ENCODE measurements around the gene ATP8A1.

The ATP8A1 gene

GRCh38 chr4:42562016-42562415 is 94.9 kb downstream of the ATP8A1 start:
- DNase-seq = no peak

DNA sequence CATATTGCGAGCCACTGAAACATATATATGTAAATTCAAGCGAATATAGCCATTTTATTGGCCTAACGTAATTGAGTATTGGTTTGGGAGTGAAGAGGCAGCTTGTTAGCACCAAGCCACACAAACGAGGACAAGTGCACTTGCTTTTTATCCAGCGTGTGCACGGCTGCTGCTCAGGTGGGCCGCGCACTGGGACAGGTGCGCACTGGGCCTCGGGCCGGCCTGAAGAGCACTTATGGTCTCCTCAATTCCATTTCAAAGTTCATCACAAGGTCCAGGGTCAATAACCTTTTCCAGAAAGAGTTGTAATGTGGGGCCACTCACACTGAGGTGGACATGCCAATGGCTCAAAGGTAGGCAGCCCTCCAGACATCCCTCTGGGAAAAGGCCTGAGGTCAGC is 95.9 kb downstream of the ATP8A1 start:
- no peak for DNase-seq

- no peak for DNase-seq
Measured at GRCh38 chr4:42560467-42560861, 96.4 kb downstream of the ATP8A1 start.

DNA sequence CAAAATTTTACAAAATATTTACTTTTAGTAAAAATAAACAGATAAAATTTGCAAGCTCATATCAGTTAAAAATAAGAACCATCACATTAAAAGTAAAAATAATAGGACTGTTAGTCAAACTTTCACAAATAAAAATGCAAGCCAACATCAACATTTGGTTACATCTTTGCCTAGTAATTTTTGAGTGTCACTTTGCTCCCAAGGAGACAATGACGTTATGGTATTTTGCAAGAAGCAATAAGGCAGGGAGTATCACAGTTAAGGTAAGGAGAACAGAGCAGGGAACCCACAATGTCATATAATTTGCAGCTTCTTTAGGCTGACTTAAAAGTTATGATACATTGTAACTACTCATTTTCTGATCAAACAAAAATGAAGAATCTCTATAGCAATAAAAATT is 98.7 kb downstream of the ATP8A1 start:
- DNase-seq = no peak

- no peak for DNase-seq
Measured at GRCh38 chr4:42555828-42556227, 101.1 kb downstream of the ATP8A1 start.

- DNase-seq = no peak
Measured at GRCh38 chr4:42554072-42554471, 102.8 kb downstream of the ATP8A1 start.

DNA sequence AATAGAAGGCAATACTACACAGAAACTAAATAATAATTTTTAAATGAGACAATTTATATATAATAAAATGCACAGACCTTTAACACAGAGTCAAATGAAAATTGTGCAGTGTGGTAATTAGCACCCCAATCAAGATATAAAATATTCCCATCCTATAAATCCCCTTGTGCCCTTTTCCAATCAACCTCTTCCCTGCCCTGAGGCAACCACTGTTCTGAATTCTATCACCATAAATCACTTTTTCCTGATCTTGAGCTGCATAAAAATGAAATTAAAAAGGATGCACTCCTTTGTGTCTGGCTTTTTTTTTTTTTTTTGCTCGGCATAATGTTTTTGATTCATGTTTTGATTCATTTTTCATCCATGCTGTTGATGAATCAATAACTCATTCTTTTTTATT is 107.0 kb downstream of the ATP8A1 start:
- no peak for DNase-seq

DNA sequence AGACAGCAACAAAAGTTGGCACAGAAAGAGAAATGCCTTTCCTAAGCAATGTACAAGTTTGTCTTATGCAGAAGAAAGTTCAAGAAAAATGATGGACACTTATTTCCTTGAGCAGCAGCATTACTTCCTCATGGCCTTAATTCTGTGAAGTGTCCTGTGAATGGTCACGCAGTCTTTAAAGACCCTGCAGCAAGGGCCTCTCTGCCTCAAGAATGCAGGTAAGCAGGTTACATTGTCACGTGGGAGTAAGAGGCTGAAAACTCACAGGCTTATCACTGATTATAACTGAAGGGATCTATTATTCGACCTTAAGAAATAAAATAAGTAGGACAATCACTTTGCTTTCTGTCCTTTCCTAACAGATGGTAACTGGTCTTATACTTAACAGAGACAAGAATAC is 109.1 kb downstream of the ATP8A1 start:
- no peak for DNase-seq

DNA sequence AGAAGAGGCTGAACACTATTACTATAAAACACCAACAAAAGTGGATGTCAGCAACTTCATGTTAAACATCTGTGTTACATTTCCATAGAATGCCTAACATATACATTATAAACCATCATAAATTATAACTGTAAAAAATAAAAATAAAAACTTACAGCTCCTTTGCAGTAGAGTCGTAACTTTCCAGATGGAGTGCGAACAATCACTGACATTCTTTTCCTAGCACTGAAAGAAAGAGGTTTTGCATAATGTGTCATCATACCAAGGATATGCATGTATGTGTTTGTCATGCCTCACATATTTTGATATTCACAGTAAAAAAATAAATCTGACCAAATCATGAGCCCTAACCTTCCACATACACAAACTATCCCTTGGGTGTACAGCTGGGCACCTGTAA is 113.1 kb downstream of the ATP8A1 start:
- no peak for DNase-seq

DNA sequence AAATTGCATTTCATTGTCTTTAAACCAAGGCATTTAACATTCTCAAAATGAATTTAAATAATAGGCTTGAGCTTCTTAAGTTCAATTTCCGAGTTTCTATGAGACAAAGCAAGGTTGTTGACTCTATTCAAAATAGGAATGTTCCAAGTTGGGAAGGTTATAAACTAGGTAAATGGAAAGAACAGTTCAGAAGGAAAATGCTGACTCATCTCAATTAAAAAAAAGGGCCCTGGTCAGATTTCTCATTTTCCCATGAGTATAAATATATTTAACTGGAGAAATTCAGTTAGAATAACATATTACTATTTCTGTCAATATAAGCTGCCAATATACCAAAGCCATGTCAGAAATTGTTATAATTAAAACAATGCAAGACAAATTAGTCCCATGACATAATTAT is 113.8 kb downstream of the ATP8A1 start:
- DNase-seq = no peak

GRCh38 chr4:42541647-42542046 is 115.3 kb downstream of the ATP8A1 start:
- DNase-seq = no peak

DNA sequence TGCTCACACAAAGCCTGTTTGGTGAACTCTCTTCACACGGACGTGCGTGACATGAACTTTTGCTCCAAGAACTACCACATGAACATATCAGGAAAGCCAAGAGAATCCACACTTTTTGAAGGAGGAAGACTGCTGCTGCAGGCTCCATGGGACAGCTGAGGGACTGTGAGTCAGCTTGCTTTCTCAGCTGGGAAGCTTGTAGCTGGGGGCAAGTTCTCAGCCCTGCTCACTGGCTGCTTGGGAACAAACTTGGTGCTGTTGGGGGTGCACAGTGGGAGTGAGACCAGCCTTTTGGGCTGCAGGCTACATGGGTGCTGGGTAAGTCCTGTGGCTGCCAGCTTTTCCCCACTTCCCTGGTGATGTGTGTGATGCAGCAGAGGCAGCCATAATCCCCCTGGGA is 123.9 kb downstream of the ATP8A1 start:
- no peak for DNase-seq

- no peak for DNase-seq
Measured at GRCh38 chr4:42531341-42532030, 125.4 kb downstream of the ATP8A1 start.

- DNase-seq = no peak
Measured at GRCh38 chr4:42523066-42523718, 133.7 kb downstream of the ATP8A1 start.

DNA sequence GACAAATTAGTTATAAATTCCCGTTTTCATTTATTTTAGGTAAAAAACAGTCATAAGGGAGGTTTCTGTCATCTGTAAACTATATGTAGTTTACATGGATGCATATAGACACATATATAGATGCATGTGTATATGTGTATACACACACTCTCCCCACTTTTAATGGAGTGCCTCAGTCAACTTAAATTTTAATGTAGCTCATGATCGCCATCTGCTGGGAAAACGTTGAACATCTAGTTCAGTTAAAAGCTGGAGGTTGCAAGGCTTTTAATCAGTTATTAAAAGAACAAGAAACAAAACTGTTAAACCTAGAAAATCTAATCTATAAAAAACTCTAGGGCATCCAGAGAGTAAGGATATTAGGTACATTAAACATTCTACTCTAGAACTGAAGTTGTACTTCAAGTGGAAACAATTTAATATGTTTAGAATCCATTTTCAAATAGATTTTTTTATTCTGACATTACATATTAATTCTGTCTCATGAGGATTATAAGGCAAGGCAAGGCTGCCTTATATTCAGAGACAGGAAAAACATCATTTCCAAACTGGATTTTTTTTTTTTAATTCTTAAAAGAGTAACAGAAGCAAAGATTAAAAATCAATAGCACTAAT is 137.0 kb downstream of the ATP8A1 start:
- DNase-seq = peak; percentile 57

- DNase-seq = no peak
Measured at GRCh38 chr4:42515156-42515884, 141.6 kb downstream of the ATP8A1 start.

- DNase-seq = no peak
Measured at GRCh38 chr4:42513748-42514492, 143.0 kb downstream of the ATP8A1 start.

GRCh38 chr4:42512226-42512625 is 144.7 kb downstream of the ATP8A1 start:
- DNase-seq = no peak

GRCh38 chr4:42510225-42510624 is 146.7 kb downstream of the ATP8A1 start:
- no peak for DNase-seq

DNA sequence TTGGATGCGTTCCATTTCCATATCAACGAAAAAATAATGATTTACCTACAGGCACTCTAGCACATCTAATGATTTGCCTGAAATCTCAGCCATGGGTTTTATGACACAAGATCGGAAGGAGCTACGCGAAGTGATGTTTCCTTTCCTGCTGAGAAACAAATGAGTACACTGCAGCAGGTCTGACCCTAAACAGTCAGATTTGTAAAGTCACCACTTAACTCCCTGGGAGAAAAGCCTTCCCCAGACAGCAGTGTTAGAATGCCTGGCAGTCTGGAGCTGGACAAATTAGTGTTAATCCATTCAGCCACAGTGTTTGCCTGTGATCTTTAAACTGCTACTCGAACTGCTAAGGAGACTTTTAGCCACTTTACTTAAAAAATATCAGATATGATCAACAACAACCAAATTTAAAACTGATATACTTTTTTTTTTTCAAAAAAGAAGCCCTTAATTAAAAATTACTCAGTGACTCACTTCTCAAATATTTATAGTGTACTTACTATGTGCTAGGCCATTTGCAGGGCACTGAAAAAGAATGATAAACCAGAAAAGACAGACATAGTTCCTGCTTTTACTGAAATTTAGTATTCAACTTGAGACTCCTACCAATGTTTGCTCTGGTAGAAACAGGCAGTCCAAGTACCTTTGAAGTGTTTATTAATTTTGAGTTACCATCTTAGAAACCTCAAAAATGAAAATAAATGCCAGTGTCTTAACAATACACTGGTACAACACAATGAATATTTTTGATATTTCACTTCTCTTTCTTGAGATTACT is 155.1 kb downstream of the ATP8A1 start:
- DNase-seq = no peak

DNA sequence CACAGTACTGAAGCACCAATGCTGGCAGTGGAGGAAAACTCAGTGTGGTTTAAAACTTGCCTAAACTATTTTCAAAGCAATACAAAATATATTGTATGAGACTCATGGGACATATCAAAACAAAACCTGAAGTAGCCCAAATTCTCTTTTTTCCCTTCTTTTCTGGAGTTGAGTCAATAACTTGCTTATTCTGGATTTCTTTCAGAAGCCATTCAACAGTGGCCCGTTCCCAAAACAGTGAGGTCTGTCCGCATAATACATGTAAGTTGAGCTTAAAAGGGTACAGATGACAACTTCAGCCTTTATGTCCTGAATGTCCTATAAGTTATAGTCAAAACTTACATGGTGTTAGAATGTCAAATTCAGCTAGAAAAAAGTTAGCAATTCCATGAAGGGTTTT is 158.9 kb downstream of the ATP8A1 start:
- no peak for DNase-seq
